Upper lobe of left lung (tissue), 4 donors: ENCODE results near the gene FGL2.

Experiments
- CTCF ChIP-seq, 6 experiments: fragments of 450-650 bp in 4 of 6; fragments of 200-600 bp in 2 of 6; sonication (generic) in 2 of 6; IDR thresholded peaks; one replicate each; pipeline ENCODE4 v1.5.1; 2016 to 2019; ENCODE audit warnings: antibody characterized with exemption in 6 of 6
- EP300 ChIP-seq, 4 donors: sonication (generic); formaldehyde crosslinking; IDR thresholded peaks; one replicate each; pipeline ENCODE4 v1.5.1; 2017; ENCODE audit warnings: antibody characterized with exemption in 4 of 4, control low read depth in 2 of 4
- POLR2AphosphoS5 ChIP-seq, 2 donors: sonication (generic); formaldehyde crosslinking; IDR thresholded peaks; one replicate each; pipeline ENCODE4 v1.5.1; 2017; ENCODE audit warnings: antibody characterized with exemption in 2 of 2

DNA sequence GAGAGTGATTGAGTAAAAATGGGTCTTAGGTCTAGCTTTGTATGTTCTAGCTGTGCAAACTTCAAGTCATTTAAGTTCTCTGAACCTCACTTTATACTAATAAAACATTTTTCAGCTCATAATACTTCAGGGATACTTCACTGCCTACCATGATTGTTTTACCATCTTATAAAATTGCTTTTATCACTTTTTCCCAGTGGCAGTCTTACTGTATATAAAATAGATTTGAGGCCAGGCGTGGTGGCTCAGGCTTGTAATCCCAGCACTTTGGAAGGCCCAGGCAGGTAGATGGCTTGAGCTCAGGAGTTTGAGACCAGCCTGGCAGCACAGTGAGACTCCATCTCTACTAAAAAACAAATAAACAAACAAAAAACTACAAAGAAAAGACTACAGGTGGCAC lies 17.4 kb downstream of the FGL2 start:
- no peak for TF ChIP-seq CTCF (IDR thresholded peaks at IDR 0.05)
- TF ChIP-seq POLR2AphosphoS5 (IDR thresholded peaks at IDR 0.05), result no peak
- no peak for TF ChIP-seq EP300 (IDR thresholded peaks at IDR 0.05)
